ENCODE results near the gene HTR2C.
A peak's percentile ranks its signal among the peaks of the same experiment; 100 is the strongest.
"Not testable (repeated sequence)": the region's sequence is repeated elsewhere in the genome, so short reads cannot be mapped to it uniquely, and the experiment has no call there.

Gene HTR2C

DNA sequence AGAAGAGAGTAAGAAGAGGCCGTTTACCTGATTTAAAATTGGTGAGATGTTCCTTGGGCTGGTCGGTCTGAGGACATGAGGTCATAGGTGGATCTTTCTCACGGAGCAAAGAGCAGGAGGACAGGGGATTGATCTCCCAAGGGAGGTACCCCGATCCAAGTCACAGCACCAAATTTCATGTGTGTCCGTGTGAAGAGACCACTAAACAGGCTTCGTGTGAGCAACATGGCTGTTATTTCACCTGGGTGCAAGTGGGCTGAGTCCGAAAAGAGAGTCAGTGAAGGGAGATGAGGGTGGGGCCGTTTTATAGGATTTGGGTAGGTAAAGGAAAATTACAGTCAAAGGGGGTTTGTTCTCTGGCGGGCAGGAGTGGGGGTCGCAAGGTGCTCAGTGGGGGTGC lies 22.7 kb downstream of the HTR2C start:
- H3K9ac ChIP-seq (ENCODE audit: low read length) = not testable (repeated sequence)

DNA sequence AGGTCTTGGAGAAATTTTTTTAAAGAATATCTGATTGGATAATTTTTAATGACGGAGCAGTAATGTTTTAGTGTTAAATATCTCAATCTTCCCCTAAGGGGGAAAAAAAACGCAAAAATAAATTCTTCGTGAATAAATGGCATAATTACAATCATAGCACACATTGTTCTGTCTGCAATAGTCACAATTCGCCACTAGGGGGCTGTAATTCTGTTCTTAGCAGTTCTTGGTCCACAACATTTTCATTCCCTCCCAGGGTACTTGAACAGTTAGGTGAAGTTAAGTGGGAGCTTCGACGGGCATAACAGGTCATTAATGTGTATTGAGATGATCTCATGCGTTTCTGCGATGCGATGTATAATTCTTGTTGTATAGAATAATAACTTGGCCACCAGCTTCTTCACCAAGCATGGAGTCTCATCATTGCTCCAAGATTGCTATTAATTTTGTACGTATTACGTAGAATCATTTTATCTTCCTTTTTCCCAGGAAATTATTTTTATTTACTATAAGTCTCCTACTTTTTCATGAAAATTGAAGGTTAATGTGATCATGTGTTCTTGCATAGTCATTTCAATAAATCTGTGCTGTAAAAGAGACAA lies 27.2 kb downstream of the HTR2C start:
- H3K36me3 ChIP-seq (ENCODE audit: control insufficient read depth, insufficient read depth, low read length, severe bottlenecking) = no peaks in the 10 kb centered on the region
- no peaks in the 10 kb centered on the region for H3K27me3 ChIP-seq (replicated peaks; ENCODE audit: control insufficient read depth, insufficient read depth, low read length)
- H3K9ac ChIP-seq (ENCODE audit: low read length) = no peak overlapping the region
- H3K4me1 ChIP-seq (ENCODE audit: control insufficient read depth, insufficient read depth, low read length) = no peaks in the 10 kb centered on the region
- H3K4me3 ChIP-seq (ENCODE audit: low read length) = no peak overlapping the region
- DNase-seq (ENCODE audit: low read depth) = peak; percentile 76
- no peaks in the 10 kb centered on the region for H3K9me3 ChIP-seq (ENCODE audit: control insufficient read depth, low read length)

More for the DNA sequence above, 22.7 kb downstream of the HTR2C start:
- not testable (repeated sequence) for H3K9me3 ChIP-seq (ENCODE audit: control insufficient read depth, low read length); H3K27me3 ChIP-seq (replicated peaks; ENCODE audit: control insufficient read depth, insufficient read depth, low read length); H3K4me1 ChIP-seq (ENCODE audit: control insufficient read depth, insufficient read depth, low read length); DNase-seq (ENCODE audit: low read depth); H3K36me3 ChIP-seq (ENCODE audit: control insufficient read depth, insufficient read depth, low read length, severe bottlenecking); H3K4me3 ChIP-seq (ENCODE audit: low read length)

DNA sequence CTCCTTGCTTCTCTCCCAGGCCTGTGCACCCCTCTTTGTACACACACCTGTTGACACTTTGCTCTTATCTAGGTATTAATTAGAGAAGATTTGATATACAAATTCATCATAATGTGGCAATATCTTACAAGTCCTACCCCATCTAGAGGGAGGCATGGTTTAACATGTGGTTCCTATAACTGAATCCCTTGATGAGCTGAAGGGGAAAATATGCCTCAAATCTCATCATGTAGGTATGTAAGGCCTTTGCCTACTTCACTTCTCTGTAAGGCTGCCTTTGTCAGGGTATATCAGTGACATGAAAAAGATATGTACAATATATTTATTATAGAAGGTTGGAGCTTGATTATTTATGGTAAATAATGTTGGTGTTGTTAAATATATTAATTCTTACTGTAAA lies 31.9 kb downstream of the HTR2C start:
- Histone ChIP-seq H3K9ac (ENCODE audit: low read length) (no peak overlapping the region), H3K36me3 (ENCODE audit: control insufficient read depth, insufficient read depth, low read length, severe bottlenecking) (no peaks in the 10 kb centered on the region), H3K4me1 (ENCODE audit: control insufficient read depth, insufficient read depth, low read length) (no peaks in the 10 kb centered on the region), H3K4me3 (ENCODE audit: low read length) (no peak overlapping the region), H3K27me3 (replicated peaks; ENCODE audit: control insufficient read depth, insufficient read depth, low read length) (peaks cover 3% of the 10 kb centered on the region), H3K9me3 (ENCODE audit: control insufficient read depth, low read length) (no peaks in the 10 kb centered on the region)
- DNase-seq (ENCODE audit: low read depth) = peak; percentile 29

DNA sequence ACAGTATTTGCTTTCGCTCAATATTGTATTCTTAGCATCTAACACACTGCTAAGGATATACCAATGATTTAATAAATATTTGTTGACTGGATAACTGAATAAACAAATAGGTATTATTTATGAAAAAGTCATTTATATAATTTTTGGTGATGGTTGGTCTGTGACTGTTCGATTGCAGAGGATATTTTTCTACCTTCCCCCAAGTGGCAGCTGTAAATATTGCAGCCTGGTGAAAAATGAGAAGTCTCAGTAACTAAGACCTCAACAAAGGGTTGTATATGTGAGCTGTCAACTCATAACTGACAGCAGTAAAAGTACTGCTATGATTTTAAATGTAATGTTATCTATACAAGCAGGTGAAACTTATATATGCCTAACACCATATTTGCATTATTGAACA lies 36.0 kb downstream of the HTR2C start:
- Histone ChIP-seq H3K4me1 (ENCODE audit: control insufficient read depth, insufficient read depth, low read length) (no peaks in the 10 kb centered on the region), H3K9me3 (ENCODE audit: control insufficient read depth, low read length) (no peaks in the 10 kb centered on the region), H3K36me3 (ENCODE audit: control insufficient read depth, insufficient read depth, low read length, severe bottlenecking) (no peaks in the 10 kb centered on the region), H3K27me3 (replicated peaks; ENCODE audit: control insufficient read depth, insufficient read depth, low read length) (peaks cover 11% of the 10 kb centered on the region), H3K9ac (ENCODE audit: low read length) (no peak overlapping the region), H3K4me3 (ENCODE audit: low read length) (no peak overlapping the region)
- DNase-seq (ENCODE audit: low read depth) = peak; percentile 32

DNA sequence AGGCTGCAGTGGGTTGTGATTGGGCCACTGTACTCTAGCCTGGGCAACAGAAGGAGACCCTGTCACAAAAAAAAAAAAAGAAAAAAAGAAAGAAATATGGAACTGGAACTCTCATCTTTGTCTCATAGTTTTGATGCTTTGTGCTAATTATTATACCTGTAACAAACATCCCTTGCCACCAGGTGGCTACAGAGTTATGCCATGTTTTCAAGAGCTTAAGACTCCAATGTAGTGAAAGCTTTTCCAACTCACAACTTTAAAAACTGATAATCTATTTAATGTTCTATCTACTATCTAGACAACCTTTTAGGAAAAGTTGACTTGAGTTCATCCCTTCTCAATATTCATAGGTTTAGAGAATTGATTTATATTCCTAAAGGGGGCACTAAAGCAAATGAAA lies 42.4 kb downstream of the HTR2C start:
- Histone ChIP-seq H3K9ac (ENCODE audit: low read length) (no peak overlapping the region), H3K27me3 (replicated peaks; ENCODE audit: control insufficient read depth, insufficient read depth, low read length) (peaks cover 10% of the 10 kb centered on the region), H3K4me1 (ENCODE audit: control insufficient read depth, insufficient read depth, low read length) (no peaks in the 10 kb centered on the region), H3K4me3 (ENCODE audit: low read length) (no peak overlapping the region), H3K9me3 (ENCODE audit: control insufficient read depth, low read length) (peaks cover 5% of the 10 kb centered on the region), H3K36me3 (ENCODE audit: control insufficient read depth, insufficient read depth, low read length, severe bottlenecking) (no peaks in the 10 kb centered on the region)
- peak; percentile 37 for DNase-seq (ENCODE audit: low read depth)

DNA sequence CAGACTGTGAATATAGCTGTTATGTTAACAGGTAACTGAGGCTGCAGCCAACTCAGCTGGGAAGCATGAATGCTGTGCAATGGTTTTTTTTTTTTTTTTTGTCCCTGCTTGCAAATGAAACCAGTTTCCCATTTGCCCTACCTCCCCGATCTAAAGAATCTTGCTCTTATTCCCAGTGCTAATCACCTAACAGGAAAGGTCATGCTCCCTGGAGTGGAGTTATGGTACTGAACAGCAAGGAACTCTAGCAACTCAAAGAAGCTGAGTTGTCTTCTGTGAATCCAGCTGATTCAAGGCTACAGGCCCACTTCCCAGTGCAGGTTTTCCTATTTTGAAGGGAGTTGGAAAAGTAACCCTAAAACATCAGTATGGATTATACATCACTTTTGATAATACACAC lies 52.1 kb downstream of the HTR2C start:
- Histone ChIP-seq H3K4me1 (ENCODE audit: control insufficient read depth, insufficient read depth, low read length) (no peaks in the 10 kb centered on the region), H3K9ac (ENCODE audit: low read length) (no peak overlapping the region), H3K4me3 (ENCODE audit: low read length) (no peak overlapping the region), H3K36me3 (ENCODE audit: control insufficient read depth, insufficient read depth, low read length, severe bottlenecking) (no peaks in the 10 kb centered on the region), H3K9me3 (ENCODE audit: control insufficient read depth, low read length) (peaks cover 3% of the 10 kb centered on the region), H3K27me3 (replicated peaks; ENCODE audit: control insufficient read depth, insufficient read depth, low read length) (no peaks in the 10 kb centered on the region)
- DNase-seq (ENCODE audit: low read depth) = no peak

DNA sequence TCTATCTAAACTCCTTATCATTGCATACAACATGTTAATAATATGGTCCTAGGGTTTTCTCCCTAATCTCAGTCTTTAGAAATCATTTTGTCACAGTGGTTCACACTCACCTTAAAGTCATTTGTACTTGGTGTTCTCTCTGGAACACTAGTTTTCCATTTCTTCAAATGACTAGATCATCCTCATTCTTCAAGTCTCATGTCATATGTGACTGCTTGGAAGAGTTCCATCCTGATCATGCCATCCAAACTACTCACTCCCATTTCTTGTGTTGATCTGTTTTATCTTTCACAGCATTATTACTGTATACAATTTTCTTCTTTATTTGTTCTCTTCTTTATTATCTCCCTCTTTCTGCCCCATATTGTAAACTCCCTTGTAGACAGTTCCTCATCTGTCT lies 66.5 kb downstream of the HTR2C start:
- peaks cover 11% of the 10 kb centered on the region for H3K4me1 ChIP-seq (ENCODE audit: control insufficient read depth, insufficient read depth, low read length)

DNA sequence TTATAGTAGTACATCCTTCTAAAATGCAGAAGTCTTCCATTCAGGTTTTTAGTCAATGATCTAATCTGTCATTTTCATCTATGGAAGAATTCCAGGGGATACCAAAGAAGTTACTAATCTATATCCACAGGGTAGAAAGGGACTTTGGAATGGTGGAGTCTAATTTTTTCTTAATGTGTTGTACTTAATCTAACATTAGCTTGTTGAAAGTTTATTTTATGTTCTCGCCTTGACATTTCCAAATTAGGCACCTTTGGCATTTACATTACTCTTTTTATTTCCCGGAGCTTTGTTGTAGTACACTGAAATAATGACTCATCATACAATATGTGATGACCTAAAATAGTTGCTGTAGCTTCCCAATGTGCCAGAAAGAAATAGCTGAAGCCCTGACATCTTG lies 91.5 kb downstream of the HTR2C start:
- Histone ChIP-seq H3K4me3 (ENCODE audit: low read length) (no peak overlapping the region), H3K36me3 (ENCODE audit: control insufficient read depth, insufficient read depth, low read length, severe bottlenecking) (no peaks in the 10 kb centered on the region), H3K4me1 (ENCODE audit: control insufficient read depth, insufficient read depth, low read length) (peaks cover 4% of the 10 kb centered on the region), H3K9me3 (ENCODE audit: control insufficient read depth, low read length) (no peaks in the 10 kb centered on the region), H3K27me3 (replicated peaks; ENCODE audit: control insufficient read depth, insufficient read depth, low read length) (no peaks in the 10 kb centered on the region), H3K9ac (ENCODE audit: low read length) (no peak overlapping the region)
- DNase-seq (ENCODE audit: low read depth) = peak; percentile 42

More for the DNA sequence above, 66.5 kb downstream of the HTR2C start:
- Histone ChIP-seq H3K27me3 (replicated peaks; ENCODE audit: control insufficient read depth, insufficient read depth, low read length) (peaks cover 10% of the 10 kb centered on the region), H3K9ac (ENCODE audit: low read length) (no peak overlapping the region), H3K4me3 (ENCODE audit: low read length) (no peak overlapping the region), H3K9me3 (ENCODE audit: control insufficient read depth, low read length) (no peaks in the 10 kb centered on the region), H3K36me3 (ENCODE audit: control insufficient read depth, insufficient read depth, low read length, severe bottlenecking) (no peaks in the 10 kb centered on the region)
- peak; percentile 24 for DNase-seq (ENCODE audit: low read depth)

DNA sequence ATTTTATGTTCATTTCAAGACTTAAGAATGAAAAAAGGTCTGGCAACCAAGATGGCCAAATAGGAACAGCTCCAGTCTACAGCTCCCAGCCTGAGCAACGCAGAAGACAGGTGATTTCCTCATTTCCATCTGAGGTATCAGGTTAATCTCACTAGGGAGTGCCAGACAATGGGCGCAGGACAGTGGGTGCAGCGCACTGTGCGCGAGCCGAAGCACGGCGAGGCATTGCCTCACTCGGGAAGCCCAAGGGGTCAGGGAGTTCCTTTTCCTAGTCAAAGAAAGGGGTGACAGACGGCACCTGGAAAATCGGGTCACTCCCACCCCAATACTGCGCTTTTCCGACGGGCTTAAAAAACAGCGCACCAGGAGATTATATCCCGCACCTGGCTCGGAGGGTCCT lies 116.6 kb downstream of the HTR2C start:
- H3K4me1 ChIP-seq (ENCODE audit: control insufficient read depth, insufficient read depth, low read length); H3K9ac ChIP-seq (ENCODE audit: low read length); H3K36me3 ChIP-seq (ENCODE audit: control insufficient read depth, insufficient read depth, low read length, severe bottlenecking); H3K27me3 ChIP-seq (replicated peaks; ENCODE audit: control insufficient read depth, insufficient read depth, low read length); H3K9me3 ChIP-seq (ENCODE audit: control insufficient read depth, low read length); DNase-seq (ENCODE audit: low read depth); H3K4me3 ChIP-seq (ENCODE audit: low read length): not testable (repeated sequence)

DNA sequence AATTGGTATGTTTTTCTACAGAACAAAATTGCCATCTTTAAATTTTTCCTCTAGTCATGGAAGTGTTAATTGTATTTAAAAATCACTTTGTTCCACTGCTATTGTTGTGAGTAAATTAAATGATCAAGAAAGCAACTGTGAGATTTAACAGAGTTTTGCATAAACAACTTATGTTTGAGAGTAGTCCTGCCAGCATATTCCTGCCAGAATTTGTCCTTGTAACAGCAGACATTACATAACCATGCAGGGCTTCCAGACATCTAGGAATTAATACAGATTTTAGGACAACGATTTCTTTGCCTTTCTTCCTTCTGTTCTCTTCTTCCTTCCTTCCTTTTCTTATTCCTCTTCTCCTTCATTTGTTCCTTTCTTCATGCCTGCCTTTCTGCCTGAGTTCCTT lies 125.5 kb downstream of the HTR2C start:
- DNase-seq (ENCODE audit: low read depth) = no peak
- Histone ChIP-seq H3K4me1 (ENCODE audit: control insufficient read depth, insufficient read depth, low read length) (no peaks in the 10 kb centered on the region), H3K9me3 (ENCODE audit: control insufficient read depth, low read length) (peaks cover 2% of the 10 kb centered on the region), H3K36me3 (ENCODE audit: control insufficient read depth, insufficient read depth, low read length, severe bottlenecking) (no peaks in the 10 kb centered on the region), H3K4me3 (ENCODE audit: low read length) (no peak overlapping the region), H3K27me3 (replicated peaks; ENCODE audit: control insufficient read depth, insufficient read depth, low read length) (peaks cover 2% of the 10 kb centered on the region), H3K9ac (ENCODE audit: low read length) (no peak overlapping the region)

DNA sequence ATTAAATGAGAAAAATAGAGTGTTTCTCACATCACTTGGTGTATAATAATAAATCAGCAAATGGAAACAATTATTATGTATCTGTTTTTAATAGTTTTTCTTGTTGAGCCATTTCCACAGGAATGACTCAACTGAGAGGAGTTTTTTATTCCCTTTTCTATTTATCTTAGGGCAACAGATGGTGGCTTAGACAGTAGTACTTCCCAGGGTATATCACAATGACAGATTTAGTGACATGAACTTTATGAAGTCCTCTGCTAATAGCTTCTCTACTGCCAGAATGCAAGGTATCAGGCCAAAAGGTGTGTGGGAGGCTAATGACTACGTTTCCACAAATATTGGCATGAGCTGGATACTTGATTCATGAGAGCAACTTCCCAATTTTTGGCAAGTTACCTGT lies 126.7 kb downstream of the HTR2C start:
- Histone ChIP-seq H3K9me3 (ENCODE audit: control insufficient read depth, low read length) (peaks cover 2% of the 10 kb centered on the region), H3K9ac (ENCODE audit: low read length) (no peak overlapping the region), H3K27me3 (replicated peaks; ENCODE audit: control insufficient read depth, insufficient read depth, low read length) (peaks cover 2% of the 10 kb centered on the region), H3K36me3 (ENCODE audit: control insufficient read depth, insufficient read depth, low read length, severe bottlenecking) (no peaks in the 10 kb centered on the region), H3K4me1 (ENCODE audit: control insufficient read depth, insufficient read depth, low read length) (peaks cover under 1% of the 10 kb centered on the region), H3K4me3 (ENCODE audit: low read length) (no peak overlapping the region)
- DNase-seq (ENCODE audit: low read depth) = no peak

DNA sequence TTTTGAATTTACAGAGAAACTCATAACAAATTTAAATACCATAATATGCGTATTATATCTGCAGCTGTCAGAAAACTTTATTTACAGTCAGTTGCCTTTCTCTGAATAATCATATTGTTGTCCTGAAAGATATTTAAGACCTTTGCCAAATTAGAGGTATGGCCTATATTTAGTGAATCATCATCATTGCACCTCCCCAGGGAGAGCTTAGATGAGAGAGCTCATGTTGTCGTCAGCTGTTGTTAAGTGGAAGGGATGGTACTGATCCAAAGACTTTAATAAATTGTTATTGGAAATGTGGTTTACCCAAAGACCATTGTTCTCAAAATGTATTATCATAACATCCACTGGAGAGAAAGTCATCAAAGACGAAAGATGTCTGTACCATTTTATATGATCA lies 128.6 kb downstream of the HTR2C start:
- Histone ChIP-seq H3K9ac (ENCODE audit: low read length) (no peak overlapping the region), H3K4me3 (ENCODE audit: low read length) (no peak overlapping the region), H3K27me3 (replicated peaks; ENCODE audit: control insufficient read depth, insufficient read depth, low read length) (peaks cover 2% of the 10 kb centered on the region), H3K9me3 (ENCODE audit: control insufficient read depth, low read length) (no peaks in the 10 kb centered on the region), H3K4me1 (ENCODE audit: control insufficient read depth, insufficient read depth, low read length) (peaks cover 4% of the 10 kb centered on the region), H3K36me3 (ENCODE audit: control insufficient read depth, insufficient read depth, low read length, severe bottlenecking) (no peaks in the 10 kb centered on the region)
- no peak for DNase-seq (ENCODE audit: low read depth)
